NAMALWA (cell line): ENCODE data around the gene PTPN1.

Experiments used
- DNase-seq: peaks from one replicate; pipeline ENCODE4 v3.0.0-alpha.2; 2015; ENCODE audit warnings: low spot score

PTPN1 gene

GRCh38 chr20:50513169-50514034 is 3.2 kb downstream of the PTPN1 start:
- no peak for DNase-seq

GRCh38 chr20:50514035-50514337 is 3.8 kb downstream of the PTPN1 start:
- no peak for DNase-seq

- DNase-seq: no peak
Measured at GRCh38 chr20:50514750-50515149, 4.6 kb downstream of the PTPN1 start.

DNA sequence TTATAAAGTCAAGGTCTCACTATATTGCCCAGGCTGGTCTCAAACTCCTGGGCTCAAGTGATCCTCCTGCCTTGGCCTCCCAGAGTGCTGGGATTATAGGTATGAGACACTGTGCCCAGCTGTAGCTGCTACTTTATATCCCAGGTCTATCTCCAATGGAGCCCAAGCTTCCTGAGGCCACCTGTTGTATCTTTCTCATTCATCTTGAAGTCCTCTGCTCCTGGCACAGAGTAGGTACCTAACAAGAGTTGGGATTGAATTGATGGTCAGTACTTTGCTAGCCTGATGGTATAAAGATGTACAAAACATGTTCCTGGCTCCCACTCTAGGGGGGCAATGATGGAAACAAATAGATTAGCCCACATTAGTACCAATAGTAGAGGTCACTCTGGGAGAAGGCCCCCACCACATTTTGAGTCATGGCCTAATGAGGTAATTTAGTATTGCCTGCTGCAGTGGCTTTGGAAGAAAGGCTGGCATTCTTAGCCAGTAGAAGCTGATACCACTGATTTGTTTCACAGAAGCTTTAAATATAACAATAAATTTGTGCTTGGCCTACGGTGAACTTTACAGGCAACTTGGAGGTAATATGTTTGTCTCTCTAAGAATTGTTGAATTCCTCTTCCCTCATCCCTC is 5.4 kb downstream of the PTPN1 start:
- DNase-seq: no peak

- peak; percentile 82 for DNase-seq
Measured at GRCh38 chr20:50516180-50516934, 6.2 kb downstream of the PTPN1 start.

DNA sequence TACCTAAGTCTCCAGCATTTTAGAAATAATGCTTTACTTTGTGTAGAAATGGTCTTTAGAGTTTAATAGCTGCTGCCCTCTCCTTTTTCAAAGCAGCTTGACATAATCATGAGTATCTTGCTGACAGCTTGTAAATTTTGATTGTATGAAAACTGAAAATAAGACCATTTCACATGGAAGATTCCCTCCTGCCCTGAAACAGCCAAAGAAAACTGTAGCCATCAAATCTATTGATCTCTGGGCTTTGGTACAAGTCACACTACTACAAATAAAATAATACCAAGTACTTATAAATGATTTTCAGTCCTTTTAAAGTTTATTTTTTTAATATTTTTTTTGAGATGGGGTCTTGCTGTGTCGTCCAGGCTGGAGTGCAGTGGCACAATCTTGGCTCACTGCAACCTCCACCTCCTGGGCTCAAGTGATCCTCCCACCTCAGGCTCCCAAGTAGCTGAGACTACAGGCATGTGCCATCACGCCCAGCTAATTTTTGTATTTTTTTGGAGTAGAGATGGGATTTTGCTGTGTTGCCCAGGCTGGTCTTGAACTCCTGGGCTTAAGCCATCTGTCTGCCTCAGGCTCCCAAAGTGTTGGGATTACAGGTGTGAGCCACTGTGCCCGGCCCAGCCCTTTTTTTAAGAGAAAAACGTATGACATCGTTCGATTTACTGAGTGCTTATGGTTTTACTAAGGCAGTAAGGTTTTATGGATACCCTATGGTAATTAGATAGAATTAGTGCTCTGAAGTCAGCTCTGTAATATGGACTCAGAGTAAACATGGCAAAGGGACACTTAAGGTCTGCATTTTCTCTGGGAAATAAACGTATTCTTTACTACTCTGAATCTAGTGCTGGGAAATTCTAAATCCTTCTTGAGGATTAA is 7.0 kb downstream of the PTPN1 start:
- DNase-seq: no peak

DNA sequence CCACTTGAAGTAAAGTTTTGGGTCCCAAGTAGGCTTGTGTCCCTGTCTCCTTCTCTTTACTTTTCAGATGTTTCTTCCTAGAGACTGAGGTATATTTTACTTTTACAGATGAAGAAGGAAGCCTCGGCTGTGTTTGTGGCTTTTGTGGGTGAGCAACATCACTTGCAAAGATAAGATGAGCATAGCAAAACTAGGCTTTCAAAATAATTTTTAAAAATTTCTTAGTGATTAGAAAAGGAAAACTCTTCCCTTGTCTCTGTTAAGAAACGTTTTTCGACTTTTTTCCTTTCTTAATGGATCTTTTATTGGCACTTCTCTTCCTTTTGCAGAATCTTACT is 7.6 kb downstream of the PTPN1 start:
- no peak for DNase-seq

DNA sequence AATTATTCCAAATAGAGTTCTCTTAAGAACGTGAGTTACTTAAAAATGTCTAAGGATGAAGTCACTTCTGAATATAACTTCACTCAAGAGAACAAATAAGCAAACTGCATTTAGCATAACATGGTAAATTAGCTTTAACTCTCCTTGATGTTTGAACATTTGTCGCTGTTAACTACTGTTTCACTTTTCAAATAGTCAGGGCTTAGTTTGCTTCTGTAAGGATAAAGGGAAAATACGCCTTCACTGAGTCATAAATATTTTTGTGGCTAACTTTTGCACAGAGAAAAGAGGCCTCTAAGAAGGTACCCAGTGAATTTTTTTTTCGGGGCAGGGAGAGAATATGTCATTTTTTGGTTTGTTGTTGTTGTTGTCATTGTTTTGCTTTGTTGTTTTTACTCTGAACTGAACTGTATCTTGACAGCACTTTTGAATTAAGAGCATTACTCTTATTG is 8.1 kb downstream of the PTPN1 start:
- DNase-seq: no peak

GRCh38 chr20:50519036-50519762 is 9.0 kb downstream of the PTPN1 start:
- DNase-seq: no peak

- DNase-seq: no peak
Measured at GRCh38 chr20:50520222-50520880, 10.2 kb downstream of the PTPN1 start.

DNA sequence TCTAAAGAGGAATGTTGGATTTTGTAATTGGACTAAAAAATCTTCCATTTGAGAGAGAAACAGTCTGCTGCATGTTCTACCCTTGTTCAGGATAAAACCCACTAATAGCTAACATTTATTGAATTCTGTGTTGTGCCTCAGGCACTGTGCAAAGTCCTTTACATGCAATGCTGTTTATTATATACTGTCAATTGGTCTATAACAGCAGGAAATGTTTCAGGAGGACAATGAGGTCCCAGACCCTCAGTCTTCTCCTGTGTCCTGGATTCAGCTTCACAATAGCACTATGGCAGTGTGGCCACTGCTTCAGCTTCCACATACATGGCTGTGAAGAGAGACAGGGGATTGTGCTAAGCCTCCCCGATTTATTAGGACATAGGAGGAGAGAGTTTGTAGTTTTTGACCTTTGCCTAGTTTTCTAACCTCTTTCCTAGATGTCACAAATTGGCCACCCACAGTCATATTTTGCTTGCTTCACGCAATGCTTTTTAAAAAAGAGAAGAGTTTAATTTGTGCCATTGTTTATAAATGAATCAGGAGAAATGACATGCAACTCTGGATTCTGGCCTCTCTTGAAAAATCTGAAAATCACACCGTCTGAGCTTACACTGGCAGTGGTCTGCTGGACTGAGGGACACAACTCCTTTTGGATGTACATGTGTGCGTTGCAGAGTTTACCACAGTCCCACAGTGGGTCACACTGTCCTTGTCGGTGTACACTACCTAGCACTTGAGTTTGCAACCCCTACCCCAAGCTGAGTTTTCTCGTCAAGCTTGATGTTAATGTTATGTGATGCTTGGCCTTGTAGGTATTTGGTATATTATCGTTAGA is 11.3 kb downstream of the PTPN1 start:
- no peak for DNase-seq

- DNase-seq: no peak
Measured at GRCh38 chr20:50522053-50522674, 12.0 kb downstream of the PTPN1 start.

GRCh38 chr20:50523552-50524167 is 13.5 kb downstream of the PTPN1 start:
- DNase-seq: no peak

- no peak for DNase-seq
Measured at GRCh38 chr20:50525681-50526080, 15.5 kb downstream of the PTPN1 start.

- no peak for DNase-seq
Measured at GRCh38 chr20:50526403-50526989, 16.3 kb downstream of the PTPN1 start.

DNA sequence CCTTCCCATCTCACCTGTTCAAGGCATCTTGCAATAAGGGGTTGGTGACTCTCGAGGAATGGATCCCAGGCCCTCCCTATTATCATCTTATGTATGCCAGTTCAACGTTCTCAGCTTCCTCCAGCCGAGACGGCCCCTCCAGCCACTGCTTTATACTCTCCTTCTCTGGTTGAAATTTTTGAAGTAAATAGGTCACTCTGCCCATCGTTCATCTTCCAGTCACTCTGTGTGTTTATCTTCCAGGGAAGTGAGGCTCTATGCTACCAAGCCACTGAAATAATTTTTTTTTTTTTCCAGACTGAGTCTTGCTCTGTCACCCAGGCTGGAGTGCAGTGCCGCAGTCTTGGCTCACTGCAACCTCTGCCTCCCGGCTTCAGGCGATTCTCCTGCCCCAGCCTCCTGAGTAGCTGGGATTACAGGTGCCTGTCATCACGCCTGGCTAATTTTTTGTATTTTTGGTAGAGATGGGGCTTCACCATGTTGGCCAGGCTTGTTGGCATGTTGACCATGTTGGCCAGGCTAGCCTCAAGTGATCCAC is 17.0 kb downstream of the PTPN1 start:
- DNase-seq: no peak

- no peak for DNase-seq
Measured at GRCh38 chr20:50528129-50528528, 17.9 kb downstream of the PTPN1 start.

DNA sequence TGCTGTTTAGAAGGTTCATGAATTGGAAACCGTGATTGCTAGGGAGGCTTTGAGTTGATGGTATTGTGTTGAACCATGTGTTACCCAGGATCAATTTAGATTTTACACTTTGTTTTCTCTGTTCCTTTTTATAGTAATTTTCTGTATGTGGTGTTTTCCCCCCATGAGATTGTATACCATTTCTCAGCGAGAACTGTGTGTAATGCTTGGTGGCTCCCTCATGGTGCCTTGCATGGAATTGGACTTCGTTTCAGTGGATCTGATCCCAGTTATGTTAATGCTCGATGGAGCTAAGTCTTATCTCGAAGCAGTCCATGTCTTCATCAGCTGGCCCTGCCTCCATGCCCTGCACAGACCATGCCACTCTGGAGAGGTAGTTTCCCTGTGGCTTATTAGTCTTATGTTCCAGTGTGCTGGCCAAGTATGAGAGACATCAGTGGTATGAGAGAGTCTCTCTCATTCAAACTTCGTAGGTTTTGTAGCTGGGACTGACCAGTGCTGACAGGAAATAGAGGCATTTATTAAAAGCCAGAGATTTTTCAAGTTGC is 18.7 kb downstream of the PTPN1 start:
- no peak for DNase-seq
